OCI-LY7 (cell line): ENCODE results near the gene PGPEP1.

ENCODE experiments used
- EZH2phosphoT487 ChIP-seq: fragments of 200-600 bp; sonication (generic); IDR thresholded peaks from 2 replicates; pipeline ENCODE4 v1.6.1; 2018; ENCODE audit warnings: low read depth, borderline replicate concordance, mild to moderate bottlenecking, mixed run types, antibody characterized with exemption, low read length, moderate library complexity, mixed read lengths
- TF ChIP-seq, protein P1 (sequence below): fragments of 200-600 bp; sonication (generic); conservative IDR thresholded peaks from 2 replicates; pipeline ENCODE4 v1.5.1; 2014; ENCODE audit warnings: mild to moderate bottlenecking, antibody characterized with exemption, low read length, moderate library complexity, mixed read lengths

DNA sequence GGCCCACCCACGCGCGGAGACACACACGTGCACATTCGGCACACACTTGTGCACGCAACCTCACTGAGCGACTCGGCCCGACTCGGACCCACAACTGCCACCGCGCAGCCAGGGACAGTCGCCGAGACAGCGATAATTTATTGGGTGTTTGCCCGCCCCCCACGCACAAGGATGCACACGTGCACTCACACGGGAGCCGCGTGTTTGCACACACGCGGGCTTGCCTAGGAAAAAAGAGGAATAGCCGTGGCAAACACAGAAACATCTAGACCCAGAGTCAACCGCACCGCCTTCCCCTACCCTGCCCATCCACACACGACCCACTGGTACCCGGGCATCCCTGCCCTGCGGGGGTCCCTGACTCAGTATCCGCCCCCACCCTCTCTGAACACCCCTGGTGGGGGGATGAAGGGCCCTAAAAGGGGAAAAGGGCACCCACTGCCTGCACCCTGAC, 77.7 kb downstream of the PGPEP1 start:
- TF ChIP-seq, protein P1, sequence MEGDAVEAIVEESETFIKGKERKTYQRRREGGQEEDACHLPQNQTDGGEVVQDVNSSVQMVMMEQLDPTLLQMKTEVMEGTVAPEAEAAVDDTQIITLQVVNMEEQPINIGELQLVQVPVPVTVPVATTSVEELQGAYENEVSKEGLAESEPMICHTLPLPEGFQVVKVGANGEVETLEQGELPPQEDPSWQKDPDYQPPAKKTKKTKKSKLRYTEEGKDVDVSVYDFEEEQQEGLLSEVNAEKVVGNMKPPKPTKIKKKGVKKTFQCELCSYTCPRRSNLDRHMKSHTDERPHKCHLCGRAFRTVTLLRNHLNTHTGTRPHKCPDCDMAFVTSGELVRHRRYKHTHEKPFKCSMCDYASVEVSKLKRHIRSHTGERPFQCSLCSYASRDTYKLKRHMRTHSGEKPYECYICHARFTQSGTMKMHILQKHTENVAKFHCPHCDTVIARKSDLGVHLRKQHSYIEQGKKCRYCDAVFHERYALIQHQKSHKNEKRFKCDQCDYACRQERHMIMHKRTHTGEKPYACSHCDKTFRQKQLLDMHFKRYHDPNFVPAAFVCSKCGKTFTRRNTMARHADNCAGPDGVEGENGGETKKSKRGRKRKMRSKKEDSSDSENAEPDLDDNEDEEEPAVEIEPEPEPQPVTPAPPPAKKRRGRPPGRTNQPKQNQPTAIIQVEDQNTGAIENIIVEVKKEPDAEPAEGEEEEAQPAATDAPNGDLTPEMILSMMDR = no peak
- TF ChIP-seq EZH2phosphoT487 = no peak
